ENCODE data around the gene EIF3L. TPM values are rescaled to one million over a fixed set of nuclear protein-coding genes. Genes with fewer than 3 reads are reported as not detected.

EIF3L gene
- total and polyA plus RNA-seq, 3 donors from 2014 or later: 185 to 316 (median 295) TPM

DNA sequence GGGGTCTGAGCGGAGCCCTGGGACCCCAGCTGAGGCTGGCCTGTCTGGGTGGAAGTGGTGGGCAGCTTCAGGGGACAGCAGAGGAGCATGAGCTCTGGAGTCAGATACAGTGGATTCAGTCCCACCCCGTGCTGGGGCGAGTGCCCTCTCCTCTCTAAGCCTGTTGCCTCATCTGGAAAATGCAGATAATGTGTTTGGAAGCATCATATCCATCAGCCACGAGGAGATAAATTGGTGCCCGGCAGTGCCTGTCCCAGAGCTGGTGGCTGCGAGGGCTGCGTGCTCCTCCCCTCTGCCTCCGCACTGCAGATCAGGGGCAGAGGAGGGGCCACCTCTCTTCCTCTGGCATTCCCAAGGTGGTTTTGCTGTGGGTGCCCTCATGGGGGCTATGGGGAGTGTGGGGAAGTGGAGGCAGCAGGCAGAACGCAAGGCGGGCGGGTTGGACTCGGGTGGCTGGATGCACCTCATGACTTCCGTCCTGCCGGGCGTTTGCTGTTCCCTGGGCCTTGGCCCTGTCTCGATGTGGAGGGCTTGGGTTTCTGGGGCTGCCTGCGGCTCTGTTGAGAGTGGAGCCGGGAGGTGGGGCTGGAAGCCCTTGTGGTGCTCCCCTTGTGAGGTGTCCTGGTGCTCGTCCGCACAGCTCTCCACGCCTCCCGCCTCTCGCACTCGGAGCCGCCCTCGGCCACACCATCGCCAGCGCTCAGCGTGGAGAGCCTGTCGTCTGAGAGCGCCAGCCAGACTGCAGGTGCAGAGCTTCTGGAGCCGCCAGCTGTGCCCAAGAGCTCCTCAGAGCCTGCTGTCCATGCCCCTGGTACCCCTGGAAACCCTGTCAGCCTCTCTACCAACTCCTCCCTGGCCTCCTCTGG, 77.8 kb downstream of the EIF3L start:
- Histone ChIP-seq H3K4me3 (no peak overlapping the region), H3K9me3 (no peaks in the 10 kb centered on the region), H3K27ac (no peak overlapping the region), H3K36me3 (ENCODE audit: low read depth, missing control alignments) (no peaks in the 10 kb centered on the region), H3K27me3 (no peaks in the 10 kb centered on the region), H3K4me1 (peaks cover 21% of the 10 kb centered on the region)
- WGBS, 2 donors: 94 to 95% methylated on average over 7 to 32 of the region's 32 CpGs
- intact Hi-C loops (cut with DNase I; ENCODE audit: low total_unique reads): no loop called here
- no peak for TF ChIP-seq CTCF (IDR thresholded peaks at IDR 0.05)
- no peak for TF ChIP-seq POLR2A (IDR thresholded peaks at IDR 0.05)
- DNase-seq: no peak

- 97% methylated on average over 5 of the region's 5 CpGs for WGBS, 2 donors
These were observed 78.4 kb downstream of the EIF3L start for GRCh38 chr22:37927637-37927936.

DNA sequence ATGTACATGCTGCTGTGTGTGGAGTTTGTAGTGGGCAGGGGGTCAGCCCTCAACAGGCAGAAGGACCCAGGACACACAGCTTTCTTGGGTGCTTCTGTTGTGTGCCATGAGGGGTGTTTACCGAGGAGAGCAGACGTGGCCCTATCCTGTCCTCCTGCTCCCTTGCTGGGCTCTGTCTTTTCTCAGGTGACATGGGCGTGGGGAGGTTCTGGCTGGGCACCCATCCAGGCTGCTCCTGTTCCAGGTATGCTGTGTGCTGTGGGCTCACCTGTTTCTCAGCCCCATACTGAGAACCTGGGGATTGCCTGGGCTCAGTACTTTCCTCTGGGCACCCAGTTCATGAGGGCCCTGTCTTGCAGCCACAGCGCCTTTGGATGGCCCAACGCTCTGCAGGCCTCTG, 80.2 kb downstream of the EIF3L start:
- Histone ChIP-seq H3K27ac (no peak overlapping the region), H3K36me3 (ENCODE audit: low read depth, missing control alignments) (no peaks in the 10 kb centered on the region), H3K27me3 (no peaks in the 10 kb centered on the region), H3K4me1 (peaks cover 43% of the 10 kb centered on the region), H3K4me3 (no peak overlapping the region), H3K9me3 (no peaks in the 10 kb centered on the region)
- intact Hi-C loops (cut with DNase I; ENCODE audit: low total_unique reads): no loop called here
- TF ChIP-seq POLR2A (IDR thresholded peaks at IDR 0.05) (no peak), CTCF (IDR thresholded peaks at IDR 0.05) (no peak)
- 93 to 98% methylated on average over 3 to 5 of the region's 5 CpGs for WGBS, 2 donors
- no peak for DNase-seq

More at GRCh38 chr22:37927637-37927936, 78.4 kb downstream of the EIF3L start:
- H3K9me3 ChIP-seq: no peaks in the 10 kb centered on the region
- no peak overlapping the region for H3K4me3 ChIP-seq
- intact Hi-C loops (cut with DNase I; ENCODE audit: low total_unique reads): no loop called here
- no peak for TF ChIP-seq POLR2A (IDR thresholded peaks at IDR 0.05)
- TF ChIP-seq CTCF (IDR thresholded peaks at IDR 0.05): no peak
- no peak overlapping the region for H3K27ac ChIP-seq
- no peaks in the 10 kb centered on the region for H3K36me3 ChIP-seq (ENCODE audit: low read depth, missing control alignments)
- no peak for DNase-seq
- H3K27me3 ChIP-seq: no peaks in the 10 kb centered on the region
- H3K4me1 ChIP-seq: peaks cover 25% of the 10 kb centered on the region

GRCh38 chr22:37930270-37930951, 81.2 kb downstream of the EIF3L start:
- no peak overlapping the region for H3K4me3 ChIP-seq
- H3K36me3 ChIP-seq (ENCODE audit: low read depth, missing control alignments): no peaks in the 10 kb centered on the region
- H3K27ac ChIP-seq: peak overlapping the region in 1 of 2 donors; percentile 19
- intact Hi-C loops (cut with DNase I; ENCODE audit: low total_unique reads): no loop called here
- TF ChIP-seq CTCF (IDR thresholded peaks at IDR 0.05) (peak in 1 of 3 experiments; percentile 44), POLR2A (IDR thresholded peaks at IDR 0.05) (no peak)
- H3K27me3 ChIP-seq: no peaks in the 10 kb centered on the region
- 69 to 80% methylated on average over 8 to 11 of the region's 11 CpGs for WGBS, 2 donors
- H3K9me3 ChIP-seq: no peaks in the 10 kb centered on the region
- DNase-seq: peak; percentile 57
- H3K4me1 ChIP-seq: peaks cover 43% of the 10 kb centered on the region
